ENCODE results near the gene MKNK2. TPM values are rescaled to one million over a fixed set of nuclear protein-coding genes. Genes with fewer than 3 reads are reported as not detected.

The MKNK2 gene
- total RNA-seq, 1 experiment from 2014 or later = 80.9 TPM

DNA sequence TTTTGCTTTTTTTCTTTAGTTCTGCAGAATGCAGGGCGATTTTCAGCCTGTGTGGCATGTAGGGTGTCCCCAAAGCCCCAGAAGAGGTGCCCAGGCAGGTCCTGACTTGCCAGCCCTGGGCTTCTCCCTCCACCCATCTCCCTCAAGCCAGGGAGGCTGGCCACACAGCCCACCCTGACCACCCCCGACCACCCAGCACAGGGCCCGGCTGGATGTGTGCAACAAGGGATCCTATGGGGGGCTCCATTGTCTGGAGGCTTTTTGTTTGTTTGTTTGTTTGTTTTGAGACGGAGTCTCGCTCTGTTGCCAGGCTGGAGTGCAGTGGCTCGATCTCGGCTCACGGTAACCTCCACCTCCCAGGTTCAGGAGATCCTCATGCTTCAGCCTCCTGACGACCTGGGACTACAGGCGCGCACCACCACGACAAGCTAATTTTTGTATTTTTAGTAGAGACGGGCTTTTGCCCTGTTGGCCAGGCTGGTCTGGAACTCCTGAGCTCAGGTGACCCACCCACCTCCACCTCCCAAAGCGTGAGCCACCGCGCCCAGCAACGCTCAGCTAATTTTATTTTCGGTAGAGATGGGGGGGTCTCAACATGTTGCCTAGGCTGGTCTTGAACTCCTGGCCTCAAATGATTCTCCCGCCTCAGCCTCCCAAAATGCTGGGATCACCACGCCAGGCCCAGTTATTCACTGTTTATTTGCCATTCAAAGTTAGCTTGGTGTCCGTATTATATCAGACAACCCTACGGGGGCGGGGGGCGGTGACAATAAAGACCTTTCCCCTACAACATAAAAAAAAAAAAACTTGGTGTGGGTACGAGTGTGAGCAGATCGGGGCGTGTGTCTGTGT, 7.8 kb upstream of the MKNK2 start:
- no peak for DNase-seq (ENCODE audit: low read depth)

DNA sequence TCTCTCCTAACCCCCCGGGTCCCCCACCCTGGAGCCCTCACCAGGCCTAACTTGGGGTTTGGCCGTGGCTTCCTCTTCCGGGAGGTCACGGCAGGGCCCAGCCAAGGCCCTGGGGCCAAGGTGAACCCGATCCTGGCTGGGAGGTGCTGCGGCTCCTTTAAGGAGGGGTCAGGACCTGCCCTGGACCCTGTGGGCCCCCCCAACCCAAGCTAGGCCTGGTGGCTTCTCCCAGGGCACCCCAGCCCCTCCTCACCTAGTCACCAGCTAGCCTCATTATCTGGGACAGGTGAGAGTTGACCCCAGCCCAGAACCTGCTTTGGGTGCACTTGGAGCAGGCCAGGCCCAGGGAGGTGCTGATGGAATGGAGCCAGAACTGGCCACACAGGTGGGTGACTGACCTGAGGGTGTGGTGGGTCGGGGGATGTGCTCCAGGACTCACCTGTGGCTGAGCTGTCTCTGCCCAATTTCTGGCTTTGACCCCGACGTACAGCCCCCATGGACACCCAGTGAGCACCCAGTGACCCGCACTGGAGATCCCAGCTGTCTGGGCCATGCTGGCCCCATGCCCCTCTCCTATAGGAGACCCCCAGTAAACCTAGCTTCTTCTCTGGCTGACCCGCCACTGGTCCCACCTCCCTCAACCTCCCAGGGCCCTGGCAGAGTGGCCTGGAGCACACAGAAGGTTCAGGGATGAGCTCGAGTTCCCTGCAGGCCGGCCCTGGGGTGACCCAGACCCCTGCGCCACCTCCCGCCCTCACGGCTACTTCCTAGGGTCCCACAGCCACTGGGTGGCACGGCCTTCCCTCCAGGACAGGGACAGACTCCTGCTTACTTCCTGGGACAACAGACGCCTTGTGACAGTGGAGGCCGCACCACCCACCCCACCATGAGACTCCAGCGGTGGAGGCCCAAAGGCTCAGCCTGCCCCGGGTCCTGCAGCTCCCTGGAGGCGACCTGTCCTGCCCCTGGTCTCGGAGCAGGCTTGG, 6.7 kb upstream of the MKNK2 start:
- no peak for DNase-seq (ENCODE audit: low read depth)

DNA sequence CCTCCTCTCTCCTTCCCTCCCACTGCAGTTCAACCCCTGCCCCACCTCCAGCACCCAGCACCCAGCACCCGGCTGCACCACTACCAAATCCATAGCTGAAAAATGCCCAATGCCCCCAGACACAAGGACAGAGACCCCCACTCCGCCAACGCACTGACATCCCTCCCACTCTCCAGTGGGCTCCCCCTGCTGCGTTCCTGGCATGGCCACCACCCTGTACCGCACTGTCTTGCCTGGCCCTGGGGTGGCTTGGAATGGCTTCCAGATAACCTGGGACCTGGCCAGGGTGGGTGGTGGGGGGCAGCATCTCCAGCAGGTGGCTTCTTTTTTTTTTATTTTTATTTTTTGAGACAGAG, 5.8 kb upstream of the MKNK2 start:
- DNase-seq (ENCODE audit: low read depth) = no peak

DNA sequence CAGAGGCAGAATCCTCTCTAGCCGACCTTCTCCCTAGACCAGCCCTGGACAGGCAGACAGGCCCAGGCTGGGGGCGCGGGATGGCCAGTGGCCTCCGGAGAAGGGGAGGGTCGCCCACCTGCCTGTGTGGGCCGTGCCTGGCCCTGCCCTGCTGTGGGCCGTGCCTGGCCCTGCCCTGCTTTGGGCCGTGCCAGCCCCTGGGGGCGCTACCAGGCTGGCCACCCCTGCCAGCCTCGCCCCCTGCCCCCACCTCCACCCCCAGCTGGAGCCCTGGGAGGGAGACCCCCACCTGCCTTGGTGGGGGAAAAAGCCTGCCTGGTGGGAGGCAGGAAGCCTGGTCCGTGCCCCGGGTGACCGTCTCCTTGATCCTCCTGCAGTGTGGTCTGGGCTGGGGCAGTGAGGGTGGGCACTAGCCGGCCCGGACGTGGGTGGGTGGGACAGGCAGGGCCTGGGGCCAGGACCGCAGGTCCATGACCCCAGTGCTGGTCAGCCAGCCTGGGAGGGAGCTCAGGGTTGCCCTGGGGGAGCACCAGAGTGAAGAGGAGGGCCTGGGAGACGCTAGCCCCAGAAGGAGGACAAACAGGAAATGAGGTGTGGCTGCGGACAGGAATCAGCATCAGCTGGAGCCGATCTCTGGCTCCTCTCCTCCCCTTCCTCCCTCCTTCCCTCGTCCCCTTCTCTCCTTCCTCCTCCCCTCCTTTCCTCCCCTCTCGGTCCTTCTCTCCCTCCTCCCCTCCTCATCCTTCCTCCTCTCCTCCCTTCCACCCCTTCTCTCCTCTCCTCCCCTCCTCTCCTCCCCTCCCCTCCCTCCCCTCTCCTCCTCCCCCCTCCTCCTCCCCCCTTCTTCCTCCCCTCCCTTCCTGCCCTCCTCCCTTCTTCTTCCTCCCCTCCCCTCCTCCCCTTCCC, 5.1 kb upstream of the MKNK2 start:
- DNase-seq (ENCODE audit: low read depth) = peak; percentile 71

DNA sequence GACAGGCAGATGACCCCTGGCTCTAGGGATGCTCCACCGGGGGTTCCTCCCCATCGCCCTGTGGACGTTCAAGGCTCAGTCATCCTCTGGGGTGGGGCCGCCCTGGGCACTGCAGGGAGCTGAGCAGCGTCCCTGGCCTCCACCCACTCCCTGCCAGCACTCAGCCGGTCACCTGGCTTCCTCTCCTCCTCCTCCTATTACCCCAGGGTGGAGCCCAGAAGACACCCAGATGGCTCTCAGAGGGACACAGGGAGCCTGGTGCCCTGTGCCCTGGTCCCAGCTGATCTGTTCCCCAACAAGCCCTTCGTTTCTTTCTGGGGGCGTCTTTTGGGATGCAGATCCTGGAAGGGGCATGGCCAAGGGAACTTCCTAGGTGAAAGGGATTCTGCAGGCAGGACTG, 3.7 kb upstream of the MKNK2 start:
- DNase-seq (ENCODE audit: low read depth) = no peak

DNA sequence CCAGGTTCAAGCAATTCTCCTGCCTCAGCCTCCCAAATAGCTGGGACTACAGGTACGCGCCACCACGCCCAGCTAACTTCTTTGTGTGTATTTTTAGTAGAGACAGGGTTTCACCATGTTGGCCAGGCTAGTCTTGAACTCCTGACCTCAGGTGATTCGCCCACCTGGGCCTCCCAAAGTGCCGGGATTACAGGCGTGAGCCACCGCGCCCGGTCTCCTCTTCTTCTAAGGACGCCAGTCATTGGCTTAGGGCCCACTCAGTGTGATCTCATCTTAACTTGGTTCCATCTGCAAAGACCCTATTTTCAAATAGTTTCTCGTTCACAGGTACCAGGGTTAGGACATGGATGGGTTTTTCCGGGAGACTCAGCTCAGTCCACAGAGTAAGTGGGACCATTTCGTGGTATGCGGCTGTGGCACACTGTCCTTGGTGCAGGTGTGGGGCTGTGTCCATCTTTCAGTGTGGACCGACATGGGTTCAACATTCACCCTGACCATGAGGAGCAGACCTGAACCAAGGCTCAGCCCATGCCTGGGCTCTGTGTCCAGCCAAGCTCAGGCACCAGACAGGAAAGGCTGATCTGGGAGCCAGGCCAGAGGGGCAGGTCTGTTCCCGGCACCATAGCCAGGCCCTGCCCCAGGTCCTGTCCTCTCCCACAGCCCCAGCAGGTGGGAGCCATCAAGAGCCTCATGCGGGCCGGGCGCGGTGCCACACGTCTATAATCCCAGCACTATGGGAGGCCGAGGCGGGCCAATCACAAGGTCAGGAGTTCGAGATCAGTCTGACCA, 2.8 kb upstream of the MKNK2 start:
- DNase-seq (ENCODE audit: low read depth) = no peak

DNA sequence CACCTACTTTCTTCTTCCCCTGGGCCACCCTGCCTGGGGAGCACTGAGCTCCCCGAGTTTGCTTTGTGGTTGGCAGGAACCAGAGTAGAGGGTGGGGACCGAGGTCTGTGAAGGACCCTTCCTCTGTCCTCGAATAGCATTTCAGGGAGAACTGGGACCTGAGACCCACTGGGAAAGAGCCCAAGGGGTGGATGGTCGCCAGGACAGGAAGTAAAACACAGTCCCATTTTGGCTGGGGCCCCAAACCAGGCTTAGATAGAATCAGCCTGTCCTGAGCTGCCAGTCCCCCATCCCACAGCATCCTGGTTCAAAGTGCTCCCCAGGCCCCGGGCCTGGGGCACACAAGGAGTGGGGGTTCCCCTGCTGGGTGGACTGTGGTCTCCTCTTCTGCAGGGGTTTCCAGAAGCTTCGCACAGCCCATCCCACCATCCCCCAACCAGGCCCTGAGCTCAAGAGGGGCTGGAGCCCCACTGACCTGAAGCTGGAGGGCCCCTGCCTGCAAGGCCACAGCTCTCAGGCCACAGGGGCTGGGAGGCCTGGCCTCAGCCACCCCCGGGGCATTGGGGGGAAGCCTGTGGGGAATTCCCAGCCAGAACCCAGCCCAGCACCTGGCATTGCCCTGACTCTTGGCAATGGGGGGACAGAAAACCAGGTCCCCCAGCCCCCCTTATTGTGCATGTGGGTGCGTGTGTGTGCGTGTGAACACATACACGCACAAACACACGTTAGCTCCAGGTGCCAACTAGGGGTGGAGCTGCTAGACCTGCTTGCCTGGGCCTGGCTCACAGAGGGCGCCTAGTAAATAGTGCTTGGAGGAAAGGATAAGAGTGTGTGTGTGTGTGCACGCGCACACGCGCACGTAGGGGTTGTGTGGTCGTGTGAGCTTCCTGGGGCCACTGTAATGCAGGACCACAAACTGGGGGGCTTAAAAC, 995 bp upstream of the MKNK2 start:
- DNase-seq (ENCODE audit: low read depth) = peak; percentile 45

DNA sequence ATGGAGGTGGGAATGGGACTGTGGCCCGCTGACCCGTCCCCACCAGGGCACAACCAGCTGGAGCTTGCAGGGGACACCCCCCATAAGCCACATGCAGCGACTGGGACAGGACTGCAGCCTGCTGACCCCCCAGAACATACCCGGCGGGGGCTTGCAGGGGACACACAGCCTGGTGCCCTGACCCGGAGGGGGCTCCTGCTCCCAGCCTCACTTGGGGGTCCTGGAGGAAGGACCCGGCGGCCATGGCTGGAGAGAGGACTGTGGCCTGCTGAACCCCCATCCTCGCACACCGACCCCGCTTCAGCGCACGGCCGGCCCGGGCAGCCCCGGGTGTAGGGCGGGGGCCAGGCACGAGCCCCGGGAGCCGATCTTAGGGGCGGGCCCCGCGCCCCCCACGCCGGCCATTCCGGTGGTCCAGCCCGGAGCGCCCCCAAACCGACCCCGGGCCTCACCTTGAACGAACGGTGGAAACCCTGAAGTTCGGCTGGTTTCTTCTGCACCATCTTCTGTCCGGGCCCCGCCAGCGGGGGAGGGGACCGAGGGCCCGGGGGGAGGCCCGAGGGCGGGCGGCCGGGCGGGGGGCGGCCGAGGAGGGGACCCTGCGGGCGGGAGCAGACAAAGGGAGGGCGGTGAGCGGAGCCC, 574 bp downstream of the MKNK2 start:
- DNase-seq (ENCODE audit: low read depth) = no peak

DNA sequence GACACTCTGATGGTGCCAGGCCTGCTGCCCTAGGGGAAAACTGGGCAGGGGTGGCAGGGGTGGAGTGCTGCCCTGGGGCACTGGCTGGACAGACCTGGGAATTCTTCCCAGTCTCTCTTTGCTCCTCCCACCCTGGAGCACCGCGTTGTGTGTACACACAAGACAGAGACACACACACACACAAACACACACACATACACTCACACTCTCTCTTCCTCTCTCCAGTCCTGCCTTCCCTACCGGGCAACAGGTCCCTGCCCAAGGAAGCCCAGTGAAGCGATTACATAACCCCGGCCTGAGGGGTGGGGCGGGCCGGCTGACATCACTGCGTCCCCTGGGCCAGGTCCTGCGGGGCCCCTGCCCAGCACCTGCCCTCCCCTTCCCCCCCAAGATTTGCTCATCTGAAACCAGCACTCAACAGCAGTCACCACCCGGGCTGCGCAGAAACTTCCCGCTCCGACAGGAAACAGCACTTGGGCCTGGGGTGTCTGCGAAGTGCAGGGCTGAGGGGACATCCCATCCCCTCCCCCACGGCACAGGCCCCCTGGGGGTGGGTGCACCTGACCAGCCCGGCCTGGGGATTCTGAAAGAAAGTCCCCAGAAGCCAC, 1.2 kb downstream of the MKNK2 start:
- peak; percentile 84 for DNase-seq (ENCODE audit: low read depth)

DNA sequence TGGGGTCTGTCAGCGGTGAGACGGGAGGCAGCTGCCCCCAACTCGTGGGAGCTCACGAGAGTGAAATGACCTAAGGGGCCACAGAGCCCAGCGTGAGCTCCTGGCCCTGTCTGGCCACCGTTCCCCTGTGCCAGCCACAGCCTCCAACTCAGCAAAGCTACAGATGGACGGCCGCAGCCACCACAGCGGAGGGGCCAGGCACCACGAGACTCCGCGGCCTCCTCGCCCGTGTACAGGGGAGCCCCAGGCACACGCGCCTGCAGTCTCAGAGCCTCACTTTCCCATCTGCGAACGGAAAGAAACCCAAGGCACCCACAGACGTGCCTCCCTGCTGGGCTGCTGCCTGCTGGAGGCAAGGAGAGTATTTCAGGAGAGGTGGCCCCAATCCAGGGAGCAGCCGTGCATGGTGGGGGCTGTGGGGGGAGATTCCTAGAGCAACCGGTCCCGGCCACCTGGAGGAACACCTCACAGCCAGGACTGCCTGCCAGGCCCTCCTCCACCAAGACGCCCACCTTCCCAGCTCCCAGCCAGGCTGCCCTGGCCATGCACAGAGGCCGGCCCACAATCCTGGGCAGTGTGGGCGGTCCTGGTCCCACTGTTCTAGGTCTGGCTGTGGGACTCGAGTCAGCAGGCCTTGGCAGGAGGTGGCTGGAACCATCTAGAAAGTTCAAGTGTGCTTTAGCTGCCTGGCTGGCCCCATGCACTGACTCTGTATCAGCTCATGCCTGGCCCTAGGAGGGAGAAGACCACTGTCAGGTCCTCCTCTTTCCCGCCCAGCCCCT, 1.9 kb downstream of the MKNK2 start:
- peak; percentile 54 for DNase-seq (ENCODE audit: low read depth)

DNA sequence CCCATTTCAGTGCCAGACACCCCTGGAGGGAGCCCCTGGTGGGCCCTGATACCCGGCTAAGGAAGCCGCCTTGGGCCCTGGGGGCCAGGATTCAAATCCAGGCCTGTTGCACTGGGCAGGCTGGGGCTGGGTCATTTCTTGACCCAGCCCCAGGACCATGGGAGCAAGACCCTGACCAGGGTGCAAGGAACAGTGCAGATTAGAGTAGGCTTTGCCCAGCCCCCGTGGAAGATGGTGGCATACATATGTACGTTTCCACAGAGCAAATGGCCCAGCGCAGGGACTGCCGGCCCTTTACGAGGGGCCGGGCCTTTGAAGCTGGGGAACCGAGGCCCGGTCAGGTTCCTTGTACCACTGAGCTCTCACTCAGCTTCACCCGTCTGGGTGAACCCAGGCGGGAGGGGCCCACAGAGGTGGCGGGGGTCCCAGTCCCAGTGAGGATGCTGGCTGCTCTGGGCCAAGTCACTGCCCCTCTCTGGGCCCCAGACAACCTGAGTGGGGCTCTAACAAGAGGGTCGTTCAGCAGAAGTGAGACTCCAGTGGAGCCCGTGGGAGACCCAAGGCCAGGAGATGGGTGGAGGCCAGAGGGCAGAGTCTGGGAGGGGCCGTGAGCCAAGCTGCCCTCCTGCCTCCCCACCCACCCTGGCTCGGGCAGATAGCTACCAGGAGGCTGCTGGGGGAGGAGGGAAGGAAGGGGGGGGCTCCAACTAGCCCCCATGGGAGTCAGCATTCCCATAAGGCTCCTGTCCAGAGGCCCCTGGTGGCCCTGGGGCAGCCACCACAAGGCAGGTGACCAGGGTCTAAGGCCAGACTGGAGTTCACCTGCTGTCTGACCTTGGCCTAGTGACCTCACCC, 2.7 kb downstream of the MKNK2 start:
- DNase-seq (ENCODE audit: low read depth) = no peak

DNA sequence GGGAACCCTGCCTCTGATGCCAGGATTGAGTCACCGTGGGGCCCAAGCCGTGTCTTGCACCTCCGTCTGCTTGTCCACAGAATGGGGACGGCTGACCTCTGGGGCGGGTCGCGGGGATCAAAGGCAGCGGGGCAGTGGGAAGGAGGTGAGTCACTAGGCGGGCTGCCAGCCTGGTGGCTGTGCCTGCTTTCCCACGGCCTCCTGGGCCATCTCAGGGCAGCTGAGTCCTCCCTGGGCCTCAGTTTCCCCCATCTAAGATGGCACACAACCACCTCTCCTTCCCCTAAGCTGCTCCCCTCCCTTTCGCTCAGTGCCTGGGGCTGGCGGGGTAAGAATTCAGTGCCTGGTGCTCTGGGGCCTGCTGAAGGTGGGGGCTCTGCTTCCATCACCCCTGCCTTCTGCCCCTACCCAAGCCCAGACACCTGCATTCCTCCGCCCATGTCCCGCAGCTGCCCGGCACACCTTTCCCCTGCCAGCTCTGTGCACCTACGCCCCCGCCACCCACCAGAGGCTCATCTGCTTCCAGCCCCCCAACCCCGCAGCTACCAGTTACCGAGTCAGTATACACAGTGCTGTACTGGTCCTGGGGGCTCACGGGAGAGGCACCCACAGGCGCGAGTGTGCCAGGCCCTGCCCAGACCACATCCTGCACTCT, 3.5 kb downstream of the MKNK2 start:
- DNase-seq (ENCODE audit: low read depth) = peak; percentile 70

DNA sequence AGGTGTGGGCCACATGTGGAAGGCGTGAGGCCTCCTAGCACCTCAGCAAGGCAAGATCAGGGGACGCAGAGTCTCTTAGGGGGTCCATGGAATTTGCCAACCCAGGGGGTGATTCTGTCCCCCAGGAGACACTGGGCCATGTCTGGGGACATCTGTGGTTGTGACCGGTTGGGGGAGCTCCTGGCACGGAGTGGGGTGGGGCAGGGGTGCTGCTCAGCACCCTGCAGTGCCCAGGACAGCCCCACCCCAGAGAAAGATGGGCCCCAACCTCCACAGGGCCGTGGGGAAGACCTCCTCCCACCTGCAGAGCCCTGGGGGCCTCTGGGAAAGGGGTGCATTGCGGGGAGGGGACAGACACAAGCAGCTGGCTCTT, 4.0 kb downstream of the MKNK2 start:
- DNase-seq (ENCODE audit: low read depth) = no peak

DNA sequence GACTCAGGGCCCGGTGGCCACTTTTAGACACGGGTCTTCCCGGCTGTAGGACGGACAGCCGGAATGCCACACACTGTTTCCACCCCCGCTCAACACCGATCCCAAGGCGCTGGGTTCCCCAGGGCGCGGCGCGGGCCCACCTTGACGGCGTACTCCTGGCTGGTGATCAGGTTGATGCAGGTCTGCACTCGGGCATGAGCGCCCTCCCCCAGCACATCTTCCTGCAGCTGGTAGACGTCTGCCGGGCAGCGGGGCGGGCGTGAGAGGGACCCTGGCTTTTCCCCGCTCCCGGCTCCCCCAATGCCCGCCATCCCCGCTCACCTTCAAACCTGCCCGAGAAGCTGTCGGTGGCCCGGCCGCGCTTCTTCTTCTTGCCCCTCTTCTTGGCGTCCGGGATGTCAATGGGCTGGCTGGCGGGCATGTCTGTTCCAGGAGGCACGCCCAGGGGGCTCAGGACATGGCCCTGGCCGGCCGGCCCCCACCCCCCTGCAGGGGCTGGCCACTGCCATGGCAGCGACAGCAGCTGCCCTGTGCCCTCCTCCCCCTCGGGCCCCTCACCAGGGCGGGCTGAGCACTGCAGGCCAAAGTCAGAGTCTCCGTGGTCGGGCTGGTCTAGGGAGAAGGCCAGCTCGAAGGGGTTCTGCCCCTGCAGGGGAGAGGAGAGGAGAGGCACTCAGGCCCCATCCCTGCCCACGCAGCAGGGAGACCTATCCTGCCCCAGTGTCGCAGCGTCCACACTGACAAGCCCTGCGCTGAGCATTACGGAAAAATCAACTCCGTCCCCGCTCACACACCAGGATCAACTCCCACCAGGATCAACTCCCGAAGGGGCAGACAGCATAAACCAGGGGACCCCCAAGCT, 4.8 kb downstream of the MKNK2 start:
- DNase-seq (ENCODE audit: low read depth) = no peak

DNA sequence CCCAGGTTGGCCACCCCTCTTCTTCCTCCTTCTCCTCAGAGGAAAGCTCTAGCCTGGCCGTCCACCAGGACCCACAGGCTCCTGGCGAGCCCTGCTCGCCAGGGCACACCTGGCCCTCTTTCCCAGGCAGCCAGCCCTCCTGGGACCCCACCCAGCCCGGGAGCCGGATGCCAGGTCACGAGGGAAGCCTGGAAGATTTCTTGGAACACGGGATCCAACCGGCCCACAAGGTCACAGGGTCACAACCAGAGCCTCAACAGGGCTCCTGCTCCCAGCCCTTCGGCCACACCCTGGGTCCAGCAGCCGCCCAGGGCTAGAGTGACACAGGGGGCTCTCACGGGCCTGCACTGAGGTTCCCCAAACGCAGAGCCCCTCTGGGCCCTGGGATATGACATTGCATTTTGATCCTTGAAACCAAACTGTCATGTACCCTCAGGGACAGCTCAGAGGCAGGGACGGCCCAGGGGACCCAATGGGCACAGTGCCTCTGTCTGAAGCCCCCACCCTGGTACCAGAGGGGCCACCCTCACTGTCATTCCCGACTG, 5.5 kb downstream of the MKNK2 start:
- DNase-seq (ENCODE audit: low read depth) = no peak

Data from M059J (cell line).